ENCODE data around the gene OR8A1. TPM values are rescaled to one million over a fixed set of nuclear protein-coding genes. Genes with fewer than 3 reads are reported as not detected.

OR8A1 gene
- not detected for total RNA-seq

- intact Hi-C loops (cut with DNase I): no loop called here
These were observed at the start of gene OR8A1 for GRCh38 chr11:124569697-124570096. TSS of gene OR8A1 (plus strand) at chr11:124569997. CDS start at chr11:124570120, 123 bp downstream.

DNA sequence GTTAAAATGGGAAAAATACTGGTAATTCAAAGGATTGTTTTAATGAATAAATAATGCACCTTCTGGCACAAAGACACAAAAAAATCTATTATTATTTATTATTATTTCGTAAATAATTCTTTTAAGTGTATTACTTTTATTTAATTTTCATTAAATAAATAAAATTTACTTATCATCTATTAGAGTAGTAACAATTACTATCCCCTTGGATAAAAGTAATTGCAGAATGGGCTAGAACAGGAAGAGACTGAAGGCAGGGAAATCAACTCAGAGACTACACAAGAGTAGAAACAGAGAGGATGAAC lies 49.3 kb upstream of the OR8A1 start:
- TF ChIP-seq POLR2A (IDR thresholded peaks at IDR 0.05; ENCODE audit: low read depth): no peak
- no peak for TF ChIP-seq POLR2AphosphoS5 (IDR thresholded peaks at IDR 0.05)
- TF ChIP-seq CTCF (IDR thresholded peaks at IDR 0.05): no peak
- TF ChIP-seq EP300 (IDR thresholded peaks at IDR 0.05): no peak

More at GRCh38 chr11:124569697-124570096, at the start of gene OR8A1:
- TF ChIP-seq EP300 (IDR thresholded peaks at IDR 0.05) (no peak), POLR2A (IDR thresholded peaks at IDR 0.05; ENCODE audit: low read depth) (no peak), POLR2AphosphoS5 (IDR thresholded peaks at IDR 0.05) (no peak), CTCF (IDR thresholded peaks at IDR 0.05) (no peak)
- 66% methylated on average over 4 of the region's 4 CpGs for WGBS
- DNase-seq (ENCODE audit: extremely low spot score): no peak
- no peaks in the 10 kb centered on the region for H3K36me3 ChIP-seq
- H3K27me3 ChIP-seq: peaks cover 0 to 9% (median 0%) of the 10 kb centered on the region in 4 donors
- no peak within 1 kb of the TSS for H3K27ac ChIP-seq (replicated peaks in 1 of 4)
- no peak within 1 kb of the TSS for H3K4me3 ChIP-seq
- peaks cover 0 to 3% (median 0%) of the 10 kb centered on the region in 4 donors for H3K9me3 ChIP-seq
- H3K4me1 ChIP-seq: no peaks in the 10 kb centered on the region

GRCh38 chr11:124533626-124534025 lies 36.2 kb upstream of the OR8A1 start:
- no peak for TF ChIP-seq POLR2A (IDR thresholded peaks at IDR 0.05; ENCODE audit: low read depth)
- no peak for TF ChIP-seq POLR2AphosphoS5 (IDR thresholded peaks at IDR 0.05)
- TF ChIP-seq EP300 (IDR thresholded peaks at IDR 0.05): no peak
- no peak for TF ChIP-seq CTCF (IDR thresholded peaks at IDR 0.05)
- no peaks in the 10 kb centered on the region for H3K36me3 ChIP-seq
- no peak overlapping the region for H3K27ac ChIP-seq (replicated peaks in 1 of 4)
- 43% methylated on average over 2 of the region's 2 CpGs for WGBS
- no peak for DNase-seq (ENCODE audit: extremely low spot score)
- H3K9me3 ChIP-seq: no peaks in the 10 kb centered on the region
- H3K27me3 ChIP-seq: peaks cover 0 to 6% (median 0%) of the 10 kb centered on the region in 4 donors
- peaks cover 0 to 7% (median 0%) of the 10 kb centered on the region in 4 donors for H3K4me1 ChIP-seq
- H3K4me3 ChIP-seq: no peak overlapping the region
- intact Hi-C loops (cut with DNase I): no loop called here

More for the DNA sequence above, 49.3 kb upstream of the OR8A1 start:
- intact Hi-C loops (cut with DNase I): no loop called here
- Histone ChIP-seq H3K4me3 (no peak overlapping the region), H3K27me3 (no peaks in the 10 kb centered on the region), H3K27ac (replicated peaks in 1 of 4) (no peak overlapping the region), H3K9me3 (no peaks in the 10 kb centered on the region), H3K36me3 (no peaks in the 10 kb centered on the region), H3K4me1 (no peaks in the 10 kb centered on the region)
- no peak for DNase-seq (ENCODE audit: extremely low spot score)
- 66% methylated on average over 1 of the region's 1 CpG for WGBS

DNA sequence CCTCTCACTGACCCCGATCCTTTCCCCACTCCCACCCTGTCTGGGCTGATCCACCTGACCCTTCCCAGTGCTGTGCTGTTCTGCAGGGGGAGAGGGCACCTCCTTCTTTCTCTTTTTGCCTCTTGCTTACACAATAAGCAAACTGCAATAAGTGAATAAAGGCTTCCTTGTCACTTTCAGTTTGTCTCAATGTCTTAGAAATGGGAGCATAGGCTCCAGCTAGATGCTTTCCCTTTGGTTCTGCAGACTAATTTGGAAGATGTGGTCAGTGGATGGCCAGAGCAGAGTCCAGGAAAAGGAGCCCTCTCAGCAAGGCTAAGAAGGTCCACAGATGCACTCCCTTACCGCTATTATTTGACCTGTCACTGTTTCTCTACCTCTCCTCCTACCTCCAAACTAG lies 35.7 kb upstream of the OR8A1 start:
- Histone ChIP-seq H3K9me3 (no peaks in the 10 kb centered on the region), H3K36me3 (no peaks in the 10 kb centered on the region), H3K27ac (replicated peaks in 1 of 4) (no peak overlapping the region), H3K4me3 (no peak overlapping the region), H3K4me1 (peaks cover 0 to 7% (median 0%) of the 10 kb centered on the region in 4 donors), H3K27me3 (peaks cover 0 to 6% (median 0%) of the 10 kb centered on the region in 4 donors)
- DNase-seq (ENCODE audit: extremely low spot score): no peak
- intact Hi-C loops (cut with DNase I): no loop called here
- TF ChIP-seq EP300 (IDR thresholded peaks at IDR 0.05) (no peak), CTCF (IDR thresholded peaks at IDR 0.05) (no peak), POLR2A (IDR thresholded peaks at IDR 0.05; ENCODE audit: low read depth) (no peak), POLR2AphosphoS5 (IDR thresholded peaks at IDR 0.05) (no peak)
- 81% methylated on average over 2 of the region's 2 CpGs for WGBS

Data from esophagus muscularis mucosa (tissue), 4 donors.